Measurements from ENCODE around the gene CFAP92. TPM values are rescaled to one million over a fixed set of nuclear protein-coding genes. Genes with fewer than 3 reads are reported as not detected.

Gene CFAP92
- total and polyA plus RNA-seq, 3 donors from 2014 or later: 16.0 to 62.0 (median 26.7) TPM

DNA sequence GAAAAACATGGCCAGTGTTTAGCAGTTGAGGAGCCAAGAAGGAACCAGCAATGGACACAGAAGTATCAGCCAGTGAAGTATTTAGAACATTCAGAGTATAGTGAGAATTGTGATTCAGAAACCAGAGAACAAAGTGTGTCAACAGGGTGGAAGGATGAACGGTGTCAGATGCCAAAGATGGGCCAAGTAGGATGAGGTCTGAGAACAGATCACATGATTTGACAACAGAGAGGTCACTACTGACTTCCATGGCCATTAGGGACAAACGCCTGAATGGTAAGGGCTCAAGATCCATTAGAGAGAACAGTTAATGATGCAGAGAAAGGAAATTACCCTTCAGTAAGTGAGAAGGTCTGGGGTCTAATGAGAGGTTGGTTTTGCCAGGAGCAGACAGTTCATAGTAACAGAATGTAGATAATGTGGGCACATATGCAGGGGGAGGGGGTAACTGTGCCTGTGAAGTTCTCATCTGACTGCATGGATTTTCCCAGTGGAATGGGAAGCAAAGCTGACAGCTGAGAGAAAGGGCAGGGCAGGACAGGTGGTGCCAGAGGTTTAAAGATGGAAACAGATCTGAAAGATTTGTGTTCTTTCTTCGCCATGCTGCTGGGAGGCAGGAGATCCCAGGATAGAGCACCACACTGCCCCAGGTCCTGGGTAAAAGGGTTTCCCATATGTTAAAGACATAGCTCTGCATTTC lies 119.2 kb downstream of the CFAP92 start:
- Histone ChIP-seq H3K4me3 (no peak overlapping the region), H3K4me1 (peaks cover 12% of the 10 kb centered on the region), H3K36me3 (ENCODE audit: low read depth, missing control alignments) (no peaks in the 10 kb centered on the region), H3K27ac (no peak overlapping the region), H3K27me3 (no peaks in the 10 kb centered on the region), H3K9me3 (no peaks in the 10 kb centered on the region)
- intact Hi-C loops (cut with DNase I; ENCODE audit: low total_unique reads): no loop called here
- no peak for DNase-seq
- 60 to 65% methylated on average over 3 of the region's 3 CpGs for WGBS, 2 donors
- TF ChIP-seq POLR2A (IDR thresholded peaks at IDR 0.05): no peak
- TF ChIP-seq, protein P1, sequence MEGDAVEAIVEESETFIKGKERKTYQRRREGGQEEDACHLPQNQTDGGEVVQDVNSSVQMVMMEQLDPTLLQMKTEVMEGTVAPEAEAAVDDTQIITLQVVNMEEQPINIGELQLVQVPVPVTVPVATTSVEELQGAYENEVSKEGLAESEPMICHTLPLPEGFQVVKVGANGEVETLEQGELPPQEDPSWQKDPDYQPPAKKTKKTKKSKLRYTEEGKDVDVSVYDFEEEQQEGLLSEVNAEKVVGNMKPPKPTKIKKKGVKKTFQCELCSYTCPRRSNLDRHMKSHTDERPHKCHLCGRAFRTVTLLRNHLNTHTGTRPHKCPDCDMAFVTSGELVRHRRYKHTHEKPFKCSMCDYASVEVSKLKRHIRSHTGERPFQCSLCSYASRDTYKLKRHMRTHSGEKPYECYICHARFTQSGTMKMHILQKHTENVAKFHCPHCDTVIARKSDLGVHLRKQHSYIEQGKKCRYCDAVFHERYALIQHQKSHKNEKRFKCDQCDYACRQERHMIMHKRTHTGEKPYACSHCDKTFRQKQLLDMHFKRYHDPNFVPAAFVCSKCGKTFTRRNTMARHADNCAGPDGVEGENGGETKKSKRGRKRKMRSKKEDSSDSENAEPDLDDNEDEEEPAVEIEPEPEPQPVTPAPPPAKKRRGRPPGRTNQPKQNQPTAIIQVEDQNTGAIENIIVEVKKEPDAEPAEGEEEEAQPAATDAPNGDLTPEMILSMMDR (IDR thresholded peaks at IDR 0.05): no peak

- WGBS, 2 donors: 71 to 80% methylated on average over 8 of the region's 8 CpGs
- no peak for TF ChIP-seq POLR2A (IDR thresholded peaks at IDR 0.05)
- TF ChIP-seq, protein P1 (IDR thresholded peaks at IDR 0.05): no peak
- H3K4me1 ChIP-seq: peaks cover 8% of the 10 kb centered on the region
- H3K27me3 ChIP-seq: no peaks in the 10 kb centered on the region
- intact Hi-C loops (cut with DNase I; ENCODE audit: low total_unique reads): no loop called here
- H3K36me3 ChIP-seq (ENCODE audit: low read depth, missing control alignments): no peaks in the 10 kb centered on the region
- H3K4me3 ChIP-seq: no peak overlapping the region
- no peaks in the 10 kb centered on the region for H3K9me3 ChIP-seq
- no peak overlapping the region for H3K27ac ChIP-seq
- no peak for DNase-seq
Observed at GRCh38 chr3:128873244-128874022, 120.4 kb downstream of the CFAP92 start.

DNA sequence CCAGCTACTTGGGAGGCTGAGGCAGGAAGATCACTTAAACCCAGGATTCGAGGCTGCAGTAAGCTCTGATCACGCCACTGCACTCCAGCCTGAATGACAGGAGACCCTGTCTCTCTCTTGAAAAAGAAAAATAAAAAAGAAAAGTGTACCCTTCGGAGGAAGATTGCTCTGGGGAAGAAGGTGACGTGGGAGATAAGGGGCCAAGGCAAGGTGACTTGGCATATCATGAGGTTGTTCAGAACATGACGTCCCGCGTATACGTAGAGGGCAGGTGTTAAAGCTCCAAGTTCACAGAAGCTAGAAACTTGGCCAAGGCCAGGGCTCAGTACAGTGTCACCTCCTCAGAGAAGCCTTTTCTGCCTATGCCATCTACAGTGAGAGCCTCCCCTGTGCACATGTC lies 121.1 kb downstream of the CFAP92 start:
- Histone ChIP-seq H3K27me3 (no peaks in the 10 kb centered on the region), H3K27ac (no peak overlapping the region), H3K4me3 (no peak overlapping the region), H3K9me3 (no peaks in the 10 kb centered on the region), H3K36me3 (ENCODE audit: low read depth, missing control alignments) (no peaks in the 10 kb centered on the region), H3K4me1 (peaks cover 2% of the 10 kb centered on the region)
- no peak for TF ChIP-seq POLR2A (IDR thresholded peaks at IDR 0.05)
- TF ChIP-seq, protein P1 (IDR thresholded peaks at IDR 0.05): no peak
- intact Hi-C loops (cut with DNase I; ENCODE audit: low total_unique reads): no loop called here
- DNase-seq: no peak
- WGBS, 2 donors: 74 to 79% methylated on average over 8 of the region's 8 CpGs

GRCh38 chr3:128872282-128872681 lies 121.6 kb downstream of the CFAP92 start:
- 89 to 97% methylated on average over 4 of the region's 4 CpGs for WGBS, 2 donors
- TF ChIP-seq POLR2A (IDR thresholded peaks at IDR 0.05): no peak
- TF ChIP-seq, protein P1 (IDR thresholded peaks at IDR 0.05): no peak
- H3K4me3 ChIP-seq: no peak overlapping the region
- peaks cover 2% of the 10 kb centered on the region for H3K4me1 ChIP-seq
- H3K27ac ChIP-seq: no peak overlapping the region
- H3K9me3 ChIP-seq: no peaks in the 10 kb centered on the region
- no peak for DNase-seq
- H3K36me3 ChIP-seq (ENCODE audit: low read depth, missing control alignments): no peaks in the 10 kb centered on the region
- intact Hi-C loops (cut with DNase I; ENCODE audit: low total_unique reads): no loop called here
- H3K27me3 ChIP-seq: no peaks in the 10 kb centered on the region

Measured in testis (tissue), 3 donors.